OCI-LY3 (cell line): Measurements from ENCODE around the gene SDHAF1.

ENCODE experiments used
- H2AFZ ChIP-seq: fragments of 200-600, 300-600 bp; shearing (Covaris generic); 2 replicates; pipeline ENCODE4 v1.6.0; 2014; ENCODE audit warnings: antibody characterized with exemption, low read depth, low read length
- H3K27ac ChIP-seq: fragments of 200-600, 300-600 bp; sonication (generic); 2 replicates; pipeline ENCODE4 v1.5.1; 2014; ENCODE audit warnings: mild to moderate bottlenecking, low read length, moderate library complexity, mixed read lengths
- H3K27me3 ChIP-seq: fragments of 200-600, 300-600 bp; sonication (generic); 2 replicates; pipeline ENCODE4 v1.6.1; 2014; ENCODE audit warnings: low read depth, low read length, mixed read lengths
- H3K36me3 ChIP-seq: fragments of 200-600, 300-600 bp; sonication (generic); replicated peaks from 2 replicates; pipeline ENCODE3; 2014; ENCODE audit warnings: low read depth, low read length, mixed read lengths
- H3K4me1 ChIP-seq: fragments of 300-600, 200-600 bp; sonication (generic); 2 replicates; pipeline ENCODE4 v1.6.1; 2014; ENCODE audit warnings: low read length, mixed read lengths
- H3K4me2 ChIP-seq: fragments of 200-600, 300-600 bp; sonication (generic); 2 replicates; pipeline ENCODE4 v1.6.1; 2014; ENCODE audit warnings: low read length, mixed read lengths
- H3K4me3 ChIP-seq: fragments of 300-600, 200-600 bp; sonication (generic); 2 replicates; pipeline ENCODE4 v1.5.1; 2014; ENCODE audit warnings: antibody characterized with exemption, mild to moderate bottlenecking, low read length, moderate library complexity
- H3K79me2 ChIP-seq: fragments of 300-600, 200-600 bp; shearing (Covaris generic); 2 replicates; pipeline ENCODE4 v1.6.1; 2014; ENCODE audit warnings: mild to moderate bottlenecking, low read length, mixed read lengths
- H3K9ac ChIP-seq: fragments of 300-600, 200-600 bp; shearing (Covaris generic); 2 replicates; pipeline ENCODE4 v1.6.0; 2014; ENCODE audit warnings: mild to moderate bottlenecking, low read length, moderate library complexity
- H3K9me3 ChIP-seq: fragments of 200-600, 300-600 bp; shearing (Covaris generic); 2 replicates; pipeline ENCODE4 v1.6.1; 2014; ENCODE audit warnings: low read length, mixed read lengths; ENCODE audit not compliant: insufficient read depth
- H4K20me1 ChIP-seq: fragments of 200-600, 300-600 bp; sonication (generic); 2 replicates; pipeline ENCODE4 v1.6.1; 2016; ENCODE audit warnings: low read length, mixed read lengths; ENCODE audit not compliant: insufficient read depth
- EZH2phosphoT487 ChIP-seq: fragments of 200-600 bp; shearing (Covaris generic); IDR thresholded peaks from 2 replicates; pipeline ENCODE4 v1.6.1; 2018; ENCODE audit warnings: antibody characterized with exemption, mixed run types, low read depth
- TF ChIP-seq, protein P1 (sequence below): fragments of 200-600, 300-600 bp; sonication (generic); IDR thresholded peaks from 2 replicates; pipeline ENCODE4 v1.5.1; 2014; ENCODE audit warnings: antibody characterized with exemption, low read length, low read depth

Gene SDHAF1

DNA sequence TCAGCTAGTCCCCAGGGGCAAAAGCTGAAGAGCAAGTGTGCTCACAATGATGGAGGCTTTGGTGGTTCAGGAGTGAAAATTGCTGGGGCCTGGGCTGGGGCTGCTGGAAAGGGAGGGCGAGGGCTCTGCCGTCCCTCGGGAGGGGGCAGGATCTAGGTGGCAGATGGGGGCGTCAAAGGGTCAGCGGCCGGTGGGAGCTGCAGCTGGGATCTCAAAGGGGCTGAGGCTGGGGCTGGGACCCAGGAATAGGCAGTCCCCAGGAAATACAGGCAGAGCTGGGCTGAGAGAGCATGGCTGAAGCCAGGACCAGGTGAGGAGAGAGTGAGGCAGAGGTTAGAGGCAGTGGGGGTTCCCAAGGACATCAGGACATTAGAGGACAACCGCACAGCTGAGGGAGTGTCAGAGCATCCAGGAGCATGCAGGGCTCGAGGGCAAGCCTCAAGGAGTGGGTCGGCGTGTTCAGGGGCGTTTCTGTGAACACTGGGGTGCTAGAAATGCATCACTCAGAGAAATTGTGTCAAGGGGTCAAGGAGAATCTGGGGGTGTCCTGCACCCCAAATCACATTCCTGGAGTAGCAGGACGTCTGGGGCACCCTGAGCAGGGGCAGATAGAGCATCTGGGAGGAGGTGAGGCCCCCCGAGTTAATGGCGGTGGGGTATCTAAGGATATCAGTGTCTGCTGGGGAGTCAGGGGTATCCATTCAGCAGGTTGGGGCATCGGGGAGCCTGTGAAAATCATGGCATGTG, 14.8 kb downstream of the SDHAF1 start:
- Histone ChIP-seq H3K4me3 (peak overlapping the region; percentile 68), H4K20me1 (no peaks in the 10 kb centered on the region), H2AFZ (no peak overlapping the region), H3K9ac (peak overlapping the region; percentile 43; the same call in 1 of the 2 replicates), H3K4me1 (peaks cover 6% of the 10 kb centered on the region), H3K27me3 (no peaks in the 10 kb centered on the region), H3K27ac (no peak overlapping the region), H3K9me3 (no peaks in the 10 kb centered on the region), H3K36me3 (no peaks in the 10 kb centered on the region), H3K4me2 (peak overlapping the region; percentile 53), H3K79me2 (peaks cover 12% of the 10 kb centered on the region)
- no peak for TF ChIP-seq EZH2phosphoT487
- TF ChIP-seq, protein P1, sequence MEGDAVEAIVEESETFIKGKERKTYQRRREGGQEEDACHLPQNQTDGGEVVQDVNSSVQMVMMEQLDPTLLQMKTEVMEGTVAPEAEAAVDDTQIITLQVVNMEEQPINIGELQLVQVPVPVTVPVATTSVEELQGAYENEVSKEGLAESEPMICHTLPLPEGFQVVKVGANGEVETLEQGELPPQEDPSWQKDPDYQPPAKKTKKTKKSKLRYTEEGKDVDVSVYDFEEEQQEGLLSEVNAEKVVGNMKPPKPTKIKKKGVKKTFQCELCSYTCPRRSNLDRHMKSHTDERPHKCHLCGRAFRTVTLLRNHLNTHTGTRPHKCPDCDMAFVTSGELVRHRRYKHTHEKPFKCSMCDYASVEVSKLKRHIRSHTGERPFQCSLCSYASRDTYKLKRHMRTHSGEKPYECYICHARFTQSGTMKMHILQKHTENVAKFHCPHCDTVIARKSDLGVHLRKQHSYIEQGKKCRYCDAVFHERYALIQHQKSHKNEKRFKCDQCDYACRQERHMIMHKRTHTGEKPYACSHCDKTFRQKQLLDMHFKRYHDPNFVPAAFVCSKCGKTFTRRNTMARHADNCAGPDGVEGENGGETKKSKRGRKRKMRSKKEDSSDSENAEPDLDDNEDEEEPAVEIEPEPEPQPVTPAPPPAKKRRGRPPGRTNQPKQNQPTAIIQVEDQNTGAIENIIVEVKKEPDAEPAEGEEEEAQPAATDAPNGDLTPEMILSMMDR: no peak

DNA sequence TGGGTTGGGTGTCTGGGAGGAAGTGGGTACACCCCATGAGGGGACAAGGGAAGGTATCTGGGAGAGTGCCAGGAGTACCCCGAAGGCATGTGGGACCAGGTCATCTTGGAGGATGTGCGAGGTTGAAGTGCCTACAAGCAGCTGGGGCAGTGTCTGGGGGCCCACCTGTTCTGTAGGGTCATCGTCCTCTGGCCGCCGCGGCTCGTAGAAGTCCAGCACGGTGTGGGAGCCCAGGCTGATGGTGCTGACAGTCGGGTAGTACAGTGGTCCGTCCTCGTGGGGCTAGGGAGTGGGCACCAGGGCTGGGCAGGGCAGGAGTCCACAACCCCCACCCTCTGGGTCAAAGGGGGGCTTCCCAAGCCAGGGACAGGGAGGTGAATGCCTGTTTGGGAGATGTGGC, 15.4 kb downstream of the SDHAF1 start:
- Histone ChIP-seq H3K79me2 (peaks cover 18% of the 10 kb centered on the region), H2AFZ (no peak overlapping the region), H3K36me3 (no peaks in the 10 kb centered on the region), H3K4me2 (no peak overlapping the region), H3K9ac (no peak overlapping the region), H3K4me1 (peaks cover 12% of the 10 kb centered on the region), H4K20me1 (no peaks in the 10 kb centered on the region), H3K9me3 (no peaks in the 10 kb centered on the region), H3K27me3 (no peaks in the 10 kb centered on the region), H3K4me3 (no peak overlapping the region), H3K27ac (no peak overlapping the region)
- TF ChIP-seq, protein P1: no peak
- TF ChIP-seq EZH2phosphoT487: no peak

DNA sequence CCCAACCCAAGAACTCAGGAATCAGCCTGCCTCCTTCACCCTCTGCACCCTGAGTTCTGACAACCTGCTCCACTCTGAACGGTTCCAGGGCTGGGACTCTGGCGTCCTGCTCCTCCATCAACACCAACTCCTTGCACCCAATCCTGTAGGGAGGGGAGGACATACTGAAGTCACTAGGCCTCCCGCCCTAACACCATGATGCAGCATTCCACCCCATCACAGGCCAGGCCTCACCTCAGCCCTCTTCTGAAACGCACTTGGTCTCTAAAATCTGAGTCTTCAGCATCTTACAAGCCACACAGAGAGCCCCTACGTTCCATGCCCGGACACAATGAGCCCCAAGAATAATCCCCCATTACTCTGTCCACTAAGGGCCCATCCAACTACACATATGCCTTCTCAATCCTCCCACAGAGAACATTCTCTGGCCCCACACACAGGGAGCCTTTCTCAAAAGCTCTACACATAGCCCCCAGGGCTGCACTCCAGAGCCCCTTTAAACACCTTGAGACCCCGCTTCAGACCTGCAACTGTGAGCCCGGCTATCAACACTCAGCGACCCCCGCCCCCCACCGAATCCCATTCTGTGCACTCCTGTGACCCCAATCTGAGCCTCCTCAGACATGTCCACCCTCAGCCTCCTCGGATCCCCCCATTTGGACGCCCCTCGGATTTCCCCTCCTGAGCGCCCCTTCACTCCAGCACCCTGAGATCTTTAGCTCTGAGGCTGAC, 18.5 kb downstream of the SDHAF1 start:
- Histone ChIP-seq H3K4me2 (peak overlapping the region; percentile 84), H3K9me3 (no peaks in the 10 kb centered on the region), H3K4me3 (peak overlapping the region; percentile 90), H3K9ac (peak overlapping the region; percentile 89), H3K4me1 (peaks cover 14% of the 10 kb centered on the region), H3K36me3 (peaks cover 12% of the 10 kb centered on the region), H4K20me1 (no peaks in the 10 kb centered on the region), H2AFZ (peak overlapping the region; percentile 82), H3K27me3 (no peaks in the 10 kb centered on the region), H3K27ac (peak overlapping the region; percentile 29), H3K79me2 (peaks cover 21% of the 10 kb centered on the region)
- TF ChIP-seq, protein P1: no peak
